NCI-H446 treated with DMSO at 0.1 percent for 48 hours (cell line): Measurements from ENCODE around the gene MAGI1.
A peak's percentile ranks its signal among the peaks of the same experiment; 100 is the strongest.

ENCODE experiments used
- DNase-seq: peaks from one replicate; lab custom pipeline; 2025; lab: John Stamatoyannopoulos, UW

MAGI1 gene

DNA sequence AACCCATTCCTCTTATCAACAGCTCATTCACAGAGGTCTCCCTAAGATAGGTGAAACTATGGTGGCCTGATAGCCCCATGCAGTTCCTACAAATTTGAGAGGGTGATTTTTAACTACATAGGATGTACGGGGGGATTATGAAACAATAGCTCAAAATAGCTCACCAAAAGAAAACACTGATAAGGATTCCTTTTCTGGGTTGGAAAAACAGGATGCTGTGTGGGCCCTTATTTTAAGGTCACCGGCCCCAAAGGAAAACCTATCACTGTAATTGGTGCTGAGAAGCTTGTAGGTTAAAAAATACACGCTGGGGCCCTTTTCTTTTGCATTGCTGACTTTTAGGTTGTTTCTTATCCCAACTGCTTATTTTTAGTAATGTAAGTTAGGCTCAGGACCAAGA, 627.4 kb downstream of the MAGI1 start:
- no peak for DNase-seq

DNA sequence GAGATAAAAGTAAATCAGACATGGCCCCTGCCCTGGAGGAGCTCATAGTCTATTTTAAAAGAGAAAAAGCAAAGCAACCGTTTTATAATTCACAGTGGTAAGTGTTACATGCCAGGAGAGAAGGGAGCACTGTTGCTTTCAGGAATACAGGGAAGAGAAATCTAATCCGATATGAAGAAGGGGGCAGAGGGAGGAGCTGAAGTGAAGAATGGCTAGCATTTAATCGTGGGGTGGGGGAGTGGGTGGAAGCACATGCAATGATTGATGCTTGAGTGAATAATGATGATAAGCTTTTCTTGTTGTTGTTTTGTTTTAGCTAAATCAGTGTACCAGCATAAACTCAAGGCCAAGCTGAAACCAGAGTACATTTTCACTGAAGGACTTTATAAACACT, 629.5 kb downstream of the MAGI1 start:
- no peak for DNase-seq

DNA sequence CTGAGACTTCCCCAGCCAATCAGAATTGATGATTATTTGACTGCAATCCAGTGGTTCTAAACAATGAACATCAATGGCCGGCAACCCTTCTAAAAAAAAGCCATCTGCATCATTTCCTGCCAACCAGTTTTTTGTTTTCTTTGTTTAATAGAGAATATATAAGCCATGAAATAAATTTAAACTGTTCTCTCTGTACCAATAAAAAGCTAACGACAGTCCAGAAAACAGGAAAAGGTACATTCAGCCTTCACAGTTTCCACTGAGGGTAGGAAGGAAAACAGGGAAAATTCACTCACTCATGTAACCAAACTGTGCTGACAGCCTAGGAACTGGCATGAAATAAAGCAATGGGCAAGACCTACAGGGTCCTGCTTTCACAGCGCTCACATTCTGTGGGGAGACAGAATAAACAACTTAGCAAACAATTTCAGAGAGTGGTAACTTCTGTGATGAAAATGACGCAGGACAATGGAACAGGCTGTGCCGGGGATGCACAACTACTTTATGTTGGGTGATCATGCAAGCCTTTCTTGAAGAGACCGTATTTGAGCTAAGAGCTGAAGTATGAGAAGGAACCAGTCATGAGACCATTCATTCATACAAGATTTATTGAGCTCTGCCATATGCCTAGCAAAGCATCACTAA, 630.1 kb downstream of the MAGI1 start:
- no peak for DNase-seq

DNA sequence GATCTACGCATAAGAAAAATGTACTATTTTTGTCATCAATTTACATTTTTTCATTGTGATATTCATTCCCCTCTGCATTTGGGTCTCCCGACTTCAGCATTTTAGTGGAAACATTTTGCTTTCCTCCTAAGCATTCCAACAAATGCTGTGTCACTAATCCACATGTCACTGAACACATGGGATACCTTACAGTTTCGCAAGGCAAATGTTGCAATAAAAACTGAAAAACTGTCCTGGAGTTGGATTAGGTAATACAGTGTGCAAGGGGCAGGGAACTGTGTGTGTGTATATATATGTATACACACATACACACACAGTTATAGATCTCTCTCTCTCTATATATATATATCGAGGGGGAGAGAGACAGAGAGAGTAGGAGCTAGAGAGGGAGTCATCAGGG, 632.2 kb downstream of the MAGI1 start:
- no peak for DNase-seq

DNA sequence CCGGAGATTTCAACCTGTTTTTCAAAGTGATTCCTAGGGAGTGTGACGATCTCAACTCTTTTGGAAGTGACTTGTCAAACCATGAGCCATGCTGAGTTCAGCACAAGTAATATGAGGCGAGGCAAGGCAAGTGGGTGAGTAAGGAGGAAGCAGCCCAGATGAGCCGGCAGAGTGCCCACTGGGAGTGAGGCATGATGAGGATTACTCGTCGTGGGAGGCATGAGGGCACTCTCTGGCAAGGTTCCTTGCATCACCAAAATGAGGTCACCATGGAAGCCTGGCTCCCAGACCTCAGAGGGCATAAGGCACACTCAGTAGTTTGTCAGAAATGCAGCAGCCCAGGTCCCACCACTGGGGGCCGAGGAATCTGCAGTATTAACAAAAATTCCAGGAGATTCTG, 636.1 kb downstream of the MAGI1 start:
- DNase-seq = peak; percentile 61

DNA sequence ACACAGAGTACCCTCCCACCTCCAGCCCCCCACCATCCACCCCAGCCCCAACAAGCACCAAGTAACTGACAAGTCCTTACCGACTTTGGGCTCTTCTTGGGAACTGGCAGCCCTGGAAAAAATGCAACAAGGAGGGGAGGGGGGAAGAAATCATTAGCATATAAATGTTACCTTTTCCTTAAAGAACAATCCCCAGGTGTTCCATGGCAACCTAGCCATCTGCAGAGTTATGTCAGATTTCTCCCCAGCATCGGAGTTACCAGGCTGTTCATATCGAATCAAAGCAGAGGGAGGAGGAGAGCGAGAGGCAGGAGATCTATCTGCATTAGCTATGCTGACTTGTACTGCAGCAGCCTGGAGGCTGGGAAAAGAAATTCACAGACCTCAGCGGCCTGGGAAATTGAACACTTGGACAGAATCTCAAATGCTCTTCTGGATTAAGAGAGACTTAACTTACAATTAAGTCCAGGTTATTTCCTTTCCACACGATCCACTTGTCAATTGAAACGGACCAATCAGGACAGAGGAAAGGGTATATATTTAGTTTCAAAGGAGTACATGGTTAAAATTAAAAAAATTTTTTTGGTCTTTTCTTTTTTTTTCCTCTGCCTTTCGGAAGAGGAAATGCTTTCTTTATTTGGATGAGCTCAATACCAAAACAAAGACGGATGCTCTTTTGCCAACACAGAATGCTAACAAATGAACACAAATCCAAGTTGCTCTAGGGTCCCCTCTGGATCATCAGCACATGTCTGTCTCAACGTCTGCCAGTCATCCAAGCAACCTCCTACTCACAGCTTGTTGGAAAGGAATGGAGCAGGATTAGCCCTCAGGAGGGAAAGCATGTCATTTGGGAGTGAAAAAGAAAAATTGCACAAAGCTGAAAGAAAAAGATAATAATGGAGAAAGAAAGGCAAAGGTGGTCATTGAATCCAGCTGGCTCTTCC, 637.1 kb downstream of the MAGI1 start:
- no peak for DNase-seq

DNA sequence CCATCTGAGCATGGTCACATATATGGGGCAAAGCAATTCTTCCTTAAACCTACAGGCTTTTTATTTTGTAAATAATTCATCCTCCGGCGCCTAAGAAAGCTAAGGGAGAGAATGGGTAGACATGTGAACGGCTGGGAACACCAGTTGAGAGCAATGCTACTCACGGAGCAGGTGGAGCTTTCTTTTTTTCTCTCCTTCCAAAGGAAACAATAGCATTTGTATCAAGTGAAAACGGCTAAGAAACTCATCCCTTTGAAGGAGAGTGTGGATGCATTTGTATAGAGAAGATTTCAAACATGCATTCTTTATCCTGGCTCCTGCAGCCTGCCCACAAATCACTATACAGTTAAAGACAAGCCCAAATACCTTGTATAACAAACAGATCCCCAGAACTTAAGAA, 637.8 kb downstream of the MAGI1 start:
- DNase-seq = no peak

DNA sequence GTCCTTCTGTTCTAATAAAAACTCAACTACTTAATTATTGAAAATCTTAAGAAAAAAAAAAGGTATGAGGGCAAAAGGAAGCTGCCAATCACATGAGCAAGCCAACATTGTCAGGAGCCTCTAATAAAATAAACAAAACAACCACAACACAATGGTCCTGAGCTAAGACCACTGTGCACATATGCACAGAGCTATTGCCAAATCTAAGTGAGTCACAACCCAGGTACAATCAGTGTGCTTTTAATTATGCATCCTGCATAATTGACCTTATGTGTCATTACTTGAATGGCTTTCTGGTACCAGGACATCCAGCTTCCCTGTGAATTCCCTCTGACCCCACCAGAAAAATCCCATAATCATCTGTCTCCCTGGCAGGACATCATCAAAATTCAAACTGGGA, 639.8 kb downstream of the MAGI1 start:
- no peak for DNase-seq

DNA sequence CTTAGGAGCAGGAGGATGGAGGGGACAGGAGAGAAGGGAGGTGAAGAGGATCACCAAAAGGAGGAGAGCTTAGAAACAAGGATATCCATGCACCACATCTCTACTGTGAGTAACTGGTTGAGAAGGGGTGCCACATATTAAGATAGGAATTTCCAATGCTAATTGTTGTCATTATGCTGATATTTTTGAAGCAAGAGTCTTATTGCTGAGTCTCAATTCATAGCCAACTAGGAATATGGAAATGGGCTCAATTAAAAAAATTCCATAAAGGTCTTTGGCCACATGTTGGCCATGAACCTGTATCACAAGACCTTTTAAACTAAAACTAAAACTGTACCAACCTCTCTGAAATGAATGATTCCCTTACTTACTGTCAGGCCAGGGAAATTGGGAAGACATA, 642.6 kb downstream of the MAGI1 start:
- no peak for DNase-seq

DNA sequence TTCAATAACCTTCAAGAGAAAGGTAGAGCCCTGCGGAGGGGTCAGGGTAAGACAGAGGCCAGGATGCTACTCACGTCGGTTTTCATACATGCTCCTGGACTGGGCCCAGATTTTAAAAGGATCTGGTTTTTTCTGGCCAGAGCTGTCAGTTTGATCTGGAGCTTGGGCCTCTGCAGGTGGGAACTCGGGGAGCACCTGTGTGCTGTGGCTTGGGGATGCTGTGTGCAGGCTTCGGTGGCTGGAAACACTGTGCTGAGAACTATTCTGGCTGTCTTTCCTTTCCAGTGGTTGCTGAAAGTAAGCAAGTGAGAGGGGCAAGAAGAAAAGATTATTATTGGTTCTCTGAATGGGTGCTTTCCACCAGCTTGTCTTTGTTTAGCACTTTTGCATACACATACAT, 647.6 kb downstream of the MAGI1 start:
- DNase-seq = no peak

DNA sequence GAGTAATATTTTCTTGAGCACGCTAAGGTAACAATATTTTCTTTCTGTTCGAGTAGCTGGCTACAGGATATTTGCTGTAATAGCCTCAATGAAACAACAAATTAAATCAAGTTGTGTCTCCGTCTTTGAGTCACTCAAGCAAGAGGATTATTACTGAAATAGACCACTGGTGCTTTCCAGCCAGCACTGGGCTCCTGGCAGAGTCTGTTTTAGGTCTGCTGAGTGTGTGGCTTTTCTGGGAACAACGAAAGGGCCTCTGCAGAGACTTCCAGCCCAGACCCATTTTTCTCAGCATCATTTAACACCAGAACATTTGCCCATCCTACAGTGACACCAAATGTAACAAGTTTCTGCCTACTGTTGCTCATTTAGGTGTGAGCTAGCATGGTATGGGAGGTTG, 652.9 kb downstream of the MAGI1 start:
- no peak for DNase-seq

DNA sequence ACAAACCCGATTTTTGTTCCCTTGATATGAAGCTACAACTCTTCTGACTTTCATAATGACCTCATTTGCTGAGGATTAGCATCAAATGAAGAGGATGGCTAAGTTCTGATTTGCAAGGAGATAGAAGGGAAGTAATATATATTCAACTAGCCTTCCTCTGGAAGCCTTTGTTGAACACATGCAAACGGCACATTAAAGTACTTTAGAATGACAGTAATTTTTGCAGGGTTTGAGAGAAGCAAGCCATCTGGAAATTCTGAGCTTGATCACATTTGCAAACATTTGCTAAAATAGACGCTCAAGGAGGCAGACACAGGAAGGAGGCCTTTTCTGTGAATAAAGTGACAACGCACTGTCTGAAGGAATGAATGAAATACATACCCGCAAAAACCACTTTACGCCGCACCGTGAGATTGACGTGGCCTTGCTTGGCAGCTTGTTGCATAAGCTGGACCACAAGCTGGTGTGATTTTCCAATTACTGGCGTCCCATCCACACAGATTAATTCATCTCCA, 657.2 kb downstream of the MAGI1 start:
- no peak for DNase-seq

DNA sequence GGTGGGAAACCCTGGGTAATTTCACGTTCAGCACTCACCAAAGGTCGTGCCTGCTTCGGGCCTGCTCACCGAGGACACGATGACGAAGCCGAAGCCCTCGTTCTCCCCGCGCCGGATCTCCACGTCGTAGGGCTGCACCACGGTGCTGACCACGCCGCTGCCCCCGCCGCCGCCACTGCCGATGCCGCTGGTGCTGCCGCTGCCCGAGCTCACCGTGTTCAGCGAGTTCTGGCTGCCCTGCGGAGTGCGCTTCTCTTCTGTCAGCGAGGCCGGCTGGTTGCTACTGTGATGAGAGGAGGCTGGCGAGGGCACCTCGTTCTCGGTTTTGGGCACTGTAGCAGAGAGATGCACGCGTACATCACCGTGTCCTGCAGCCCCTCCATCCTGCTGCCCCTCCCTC, 659.5 kb downstream of the MAGI1 start:
- DNase-seq = no peak

DNA sequence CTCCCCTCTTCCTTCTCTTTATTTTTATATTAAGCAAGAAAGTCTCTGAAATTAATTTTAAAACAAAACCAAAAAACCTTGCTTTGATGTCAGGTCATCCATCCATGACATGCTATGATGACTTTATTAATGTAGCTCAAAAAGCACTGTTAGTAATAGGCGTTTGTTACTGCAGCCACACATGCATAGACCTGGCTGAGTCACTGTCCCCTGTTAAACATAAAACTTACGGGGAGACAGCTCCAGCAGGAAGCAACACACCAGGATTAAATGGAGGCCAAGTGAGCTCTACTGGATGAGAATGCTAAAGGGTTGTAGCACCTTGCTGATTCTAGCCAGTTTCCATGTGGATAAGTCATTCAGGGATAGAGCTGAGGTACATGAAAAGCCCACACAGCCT, 661.1 kb downstream of the MAGI1 start:
- DNase-seq = no peak

DNA sequence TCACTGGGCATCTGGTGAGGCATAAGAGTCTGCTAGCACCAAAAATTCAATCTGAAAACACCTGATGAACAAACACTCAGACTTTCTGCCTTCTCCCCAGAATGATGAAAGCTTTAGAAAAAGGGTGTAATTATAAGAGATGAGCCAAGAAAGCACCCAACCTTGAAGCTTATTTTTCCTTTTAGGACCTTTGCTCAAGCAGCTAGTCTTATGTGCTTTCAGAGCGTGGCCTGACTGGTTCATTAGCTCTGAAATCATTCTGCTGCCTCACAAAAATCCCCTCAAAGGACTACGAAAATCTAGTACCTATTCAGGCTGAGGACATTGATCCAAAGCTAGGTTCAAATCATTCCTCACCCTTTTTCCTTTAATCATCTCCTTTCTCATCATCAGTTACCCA, 662.3 kb downstream of the MAGI1 start:
- DNase-seq = no peak

DNA sequence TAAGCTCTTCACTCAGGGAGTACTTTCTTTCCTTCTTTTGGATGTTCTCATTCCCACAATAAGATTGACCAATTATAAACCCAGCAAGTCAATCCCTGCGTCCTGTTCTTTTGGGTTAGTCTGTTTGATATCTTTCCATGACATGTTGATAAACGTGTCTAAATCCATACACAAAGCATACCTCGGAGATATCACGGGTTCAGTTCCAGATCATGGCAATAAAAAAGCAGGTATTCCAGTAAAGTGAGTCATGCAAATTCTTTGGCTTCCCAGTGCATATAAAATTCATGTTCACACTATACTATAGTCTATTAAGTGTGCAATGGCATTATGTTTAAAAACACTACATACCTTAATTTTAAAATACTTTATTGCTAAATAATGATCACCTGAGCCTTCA, 667.7 kb downstream of the MAGI1 start:
- no peak for DNase-seq

DNA sequence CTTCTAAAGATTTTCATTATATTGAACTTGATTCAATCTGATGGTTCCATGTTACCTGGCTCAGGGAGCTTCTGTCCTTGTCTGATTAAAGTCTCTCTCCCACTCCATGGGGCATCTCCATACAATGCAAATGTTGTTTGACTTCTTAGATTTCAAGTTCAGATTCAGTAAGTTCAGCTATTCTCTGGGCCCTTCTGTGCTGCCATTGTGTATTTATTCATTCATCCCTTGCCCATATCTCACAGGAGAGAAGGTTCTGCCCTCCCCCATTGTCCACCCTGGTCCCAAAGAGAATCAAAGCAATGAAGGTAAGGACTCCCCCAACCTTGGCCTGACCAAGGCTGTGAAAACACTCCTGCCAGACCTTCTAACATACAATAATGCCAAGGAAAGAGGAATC, 669.9 kb downstream of the MAGI1 start:
- DNase-seq = no peak

DNA sequence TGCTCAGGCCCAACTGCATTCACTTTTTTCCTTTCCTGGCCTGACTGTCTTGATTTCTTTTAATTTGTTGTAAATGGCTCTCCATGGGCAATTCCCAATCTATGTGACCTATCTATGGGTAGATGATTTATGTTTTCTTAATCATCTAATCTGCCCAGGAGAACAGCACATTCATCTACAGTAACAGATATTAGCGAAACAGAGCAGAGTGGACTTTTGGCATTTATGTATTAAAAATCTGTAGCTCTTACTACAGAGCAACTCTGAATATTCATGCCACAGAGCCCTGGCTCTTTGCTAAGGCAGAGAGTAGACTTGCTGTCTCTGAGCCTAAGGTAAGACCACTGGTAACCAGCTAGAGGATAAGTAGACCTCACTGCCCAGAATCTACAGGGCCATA, 676.0 kb downstream of the MAGI1 start:
- no peak for DNase-seq

DNA sequence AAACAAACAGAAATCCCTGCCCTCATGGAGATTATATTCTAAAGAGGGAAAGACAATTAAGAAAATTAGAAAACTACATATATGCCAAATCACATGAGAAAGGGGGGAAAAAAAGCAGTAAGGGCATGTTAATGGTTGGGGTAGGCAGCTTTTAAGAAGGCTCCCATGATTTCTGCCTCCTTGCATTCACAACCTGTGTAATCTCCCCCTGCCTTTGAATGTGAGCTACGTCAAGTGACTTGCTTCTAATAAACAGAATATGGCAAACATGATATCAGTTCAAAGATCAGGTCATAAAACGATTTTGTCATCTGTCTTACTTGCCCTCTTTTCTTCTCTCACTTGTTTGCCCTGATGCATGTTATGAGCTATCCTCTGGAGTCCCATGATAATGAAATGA, 677.3 kb downstream of the MAGI1 start:
- no peak for DNase-seq

DNA sequence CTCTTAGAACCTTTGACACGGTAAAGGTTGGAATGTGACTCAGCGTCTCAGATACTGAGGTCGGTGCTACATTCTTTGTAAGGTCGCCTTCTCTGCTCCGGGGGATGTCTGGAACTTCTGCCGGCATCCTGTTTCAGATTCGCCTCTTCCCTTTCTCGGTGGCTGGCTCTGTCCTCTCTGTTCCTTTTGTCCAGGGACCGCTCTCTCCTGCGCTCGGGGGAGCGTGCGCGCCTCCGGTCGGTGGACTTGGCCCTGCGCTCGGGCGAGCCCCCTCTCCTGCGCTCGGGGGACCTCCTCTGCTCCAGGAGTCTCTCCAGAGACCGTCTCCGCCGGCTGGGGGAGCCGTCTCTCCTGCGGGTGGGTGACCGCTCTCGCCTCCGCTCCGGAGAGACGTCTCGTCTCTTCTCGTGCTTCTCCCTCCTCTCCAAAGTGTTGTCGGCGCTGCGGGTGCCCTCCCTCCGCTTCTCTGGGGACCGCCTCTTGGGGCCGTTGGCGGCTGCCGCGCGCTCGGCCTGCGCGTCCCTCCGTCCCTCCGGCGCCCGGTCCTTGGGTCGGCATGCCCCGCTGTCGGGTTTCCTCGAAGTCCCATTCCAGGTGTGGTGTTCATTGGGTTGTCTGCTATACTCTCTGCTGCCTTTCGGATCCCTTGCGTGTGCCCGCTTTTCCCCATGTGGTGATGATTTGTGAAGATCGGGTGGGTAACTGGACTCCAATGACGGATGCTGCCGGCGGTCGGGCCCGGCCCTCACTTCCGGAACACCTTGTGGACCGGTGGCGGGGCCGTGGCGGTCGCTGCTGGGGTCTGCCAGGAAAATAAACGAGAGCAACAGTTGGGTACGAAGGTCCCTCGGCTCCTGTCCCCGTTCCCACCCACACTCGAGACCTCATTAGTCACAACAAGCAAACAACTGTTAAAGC, 682.1 kb downstream of the MAGI1 start:
- DNase-seq = no peak

DNA sequence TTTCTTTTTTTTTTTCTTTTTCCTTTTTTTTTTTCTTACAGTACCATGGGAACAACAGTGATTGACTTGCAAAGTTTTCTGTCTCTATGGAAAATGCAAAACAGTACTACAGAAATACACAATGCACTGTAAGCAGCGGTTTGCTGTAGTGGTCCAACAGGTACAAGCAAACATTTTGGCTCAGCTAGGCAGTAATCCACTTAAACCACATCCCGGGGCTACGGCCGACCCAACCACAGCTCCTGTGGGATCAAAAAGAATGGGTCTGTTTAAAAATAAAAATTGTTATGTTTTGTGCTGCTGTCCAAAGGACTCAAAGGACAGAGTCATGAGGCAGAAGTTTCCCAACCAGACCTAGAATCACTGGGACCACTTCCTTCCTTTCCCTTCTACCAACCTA, 683.8 kb downstream of the MAGI1 start:
- DNase-seq = no peak

DNA sequence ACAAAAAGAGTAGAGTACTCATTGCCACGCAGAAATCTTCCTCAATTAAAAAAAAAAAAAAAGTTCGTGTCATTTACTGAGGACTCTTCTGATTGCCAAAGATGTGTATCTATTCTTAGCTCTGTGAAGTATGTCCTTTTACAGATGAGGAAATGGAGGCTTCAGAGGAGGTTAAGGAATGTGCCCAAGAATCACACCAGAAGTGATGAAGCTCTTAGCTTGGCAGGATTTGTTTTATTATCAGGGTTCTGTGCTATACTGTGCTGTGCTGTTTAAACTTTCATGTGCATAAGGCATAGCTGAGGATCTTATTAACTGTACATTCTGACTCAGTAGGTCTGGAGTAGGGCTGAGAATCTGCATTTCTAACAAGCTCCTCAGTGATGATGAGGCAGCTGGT, 685.8 kb downstream of the MAGI1 start:
- DNase-seq = no peak
